Measurements from ENCODE around the gene ITSN2.

- TF ChIP-seq CTCF (IDR thresholded peaks at IDR 0.05) = no peak
- TF ChIP-seq POLR2A (IDR thresholded peaks at IDR 0.05) = no peak
- TF ChIP-seq POLR2AphosphoS5 (IDR thresholded peaks at IDR 0.05) = no peak
Measured at GRCh38 chr2:24200799-24201198, 159.5 kb downstream of the ITSN2 start.

All from breast epithelium (tissue), 3 donors.